Esophagus squamous epithelium (tissue), 4 donors: Measurements from ENCODE around the gene SPDYC.

Experiments used
- POLR2A ChIP-seq, 4 donors: fragments of 450-650 bp; IDR thresholded peaks; one replicate each; pipeline ENCODE4 v1.6.1; 2017; ENCODE audit warnings: antibody characterized with exemption in 4 of 4, mild to moderate bottlenecking in 4 of 4, moderate library complexity in 3 of 4
- TF ChIP-seq, protein P1 (sequence below), 6 experiments: fragments of 450-650 bp in 4 of 6; fragments of 200-600 bp in 2 of 6; sonication (generic) in 2 of 6; IDR thresholded peaks; one replicate each; pipeline ENCODE4 v1.5.1; 2016 to 2019; ENCODE audit warnings: antibody characterized with exemption in 6 of 6, mild to moderate bottlenecking in 4 of 6, moderate library complexity in 4 of 6

DNA sequence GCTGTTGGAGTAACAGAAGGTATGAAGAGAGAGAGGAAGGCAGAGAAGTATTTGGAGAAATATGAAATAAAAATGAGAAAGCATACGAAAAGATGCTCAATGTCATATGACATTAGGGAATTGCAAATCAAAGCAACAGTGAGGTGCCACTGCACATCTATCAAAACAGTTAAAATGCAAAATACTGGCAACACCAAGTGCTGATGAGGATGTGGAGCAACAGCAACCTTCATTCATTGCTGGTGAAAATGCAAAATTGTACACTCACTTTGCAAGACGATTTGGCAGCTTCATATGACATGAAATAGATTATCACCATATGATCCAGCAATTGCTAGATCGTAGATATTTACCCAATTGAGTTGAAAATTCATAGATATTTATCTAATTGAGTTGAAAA, 9.4 kb upstream of the SPDYC start:
- TF ChIP-seq, protein P1, sequence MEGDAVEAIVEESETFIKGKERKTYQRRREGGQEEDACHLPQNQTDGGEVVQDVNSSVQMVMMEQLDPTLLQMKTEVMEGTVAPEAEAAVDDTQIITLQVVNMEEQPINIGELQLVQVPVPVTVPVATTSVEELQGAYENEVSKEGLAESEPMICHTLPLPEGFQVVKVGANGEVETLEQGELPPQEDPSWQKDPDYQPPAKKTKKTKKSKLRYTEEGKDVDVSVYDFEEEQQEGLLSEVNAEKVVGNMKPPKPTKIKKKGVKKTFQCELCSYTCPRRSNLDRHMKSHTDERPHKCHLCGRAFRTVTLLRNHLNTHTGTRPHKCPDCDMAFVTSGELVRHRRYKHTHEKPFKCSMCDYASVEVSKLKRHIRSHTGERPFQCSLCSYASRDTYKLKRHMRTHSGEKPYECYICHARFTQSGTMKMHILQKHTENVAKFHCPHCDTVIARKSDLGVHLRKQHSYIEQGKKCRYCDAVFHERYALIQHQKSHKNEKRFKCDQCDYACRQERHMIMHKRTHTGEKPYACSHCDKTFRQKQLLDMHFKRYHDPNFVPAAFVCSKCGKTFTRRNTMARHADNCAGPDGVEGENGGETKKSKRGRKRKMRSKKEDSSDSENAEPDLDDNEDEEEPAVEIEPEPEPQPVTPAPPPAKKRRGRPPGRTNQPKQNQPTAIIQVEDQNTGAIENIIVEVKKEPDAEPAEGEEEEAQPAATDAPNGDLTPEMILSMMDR (IDR thresholded peaks at IDR 0.05): no peak
- TF ChIP-seq POLR2A (IDR thresholded peaks at IDR 0.05): no peak
